H1 (cell line): Measurements from ENCODE around the gene DNAJB11. TPM values are rescaled to one million over a fixed set of nuclear protein-coding genes. Genes with fewer than 3 reads are reported as not detected.

ENCODE experiments used
- CREB1 ChIP-seq: IDR thresholded peaks from 2 replicates; pipeline ENCODE4 v1.6.1; 2012; ENCODE audit warnings: inconsistent platforms
- HDAC2 ChIP-seq, 2 experiments: fragments of 300-600 bp in 1 of 2; sonication (generic) in 1 of 2; IDR thresholded peaks; 2 replicates each; pipeline ENCODE4 v1.6.1; 2011 to 2012; ENCODE audit warnings: low read depth in 2 of 2, low read length in 2 of 2, mild to moderate bottlenecking in 2 of 2, moderate library complexity in 2 of 2, borderline replicate concordance in 1 of 2, inconsistent platforms in 1 of 2
- JUND ChIP-seq: IDR thresholded peaks from 2 replicates; pipeline ENCODE4 v1.6.1; 2011; ENCODE audit warnings: mild to moderate bottlenecking, improper control_type of control experiment, low read length
- NRF1 ChIP-seq: IDR thresholded peaks from 2 replicates; pipeline ENCODE4 v1.6.1; 2011; ENCODE audit warnings: mild to moderate bottlenecking, low read depth, low read length, improper control_type of control experiment
- PHF8 ChIP-seq: fragments of 200-600 bp; sonication (generic); conservative IDR thresholded peaks from 2 replicates; pipeline ENCODE4 v1.7.1; 2012; ENCODE audit warnings: low read depth, mild to moderate bottlenecking, inconsistent platforms, low read length, moderate library complexity
- RNF2 ChIP-seq: fragments of 200-900, 300-1000 bp; sonication (generic); IDR thresholded peaks from 2 replicates; pipeline ENCODE4 v1.7.1; 2016; ENCODE audit warnings: borderline replicate concordance, low read depth, mild to moderate bottlenecking, antibody characterized with exemption, low read length; ENCODE audit not compliant: poor library complexity, severe bottlenecking; ENCODE audit errors: missing control alignments
- SRF ChIP-seq: IDR thresholded peaks from 2 replicates; pipeline ENCODE4 v1.6.1; 2011; ENCODE audit warnings: mild to moderate bottlenecking, low read depth, low read length, moderate library complexity
- TBP ChIP-seq: IDR thresholded peaks from 2 replicates; pipeline ENCODE4 v1.6.1; 2011; ENCODE audit warnings: low read depth, low read length, improper control_type of control experiment
- polyA plus RNA-seq, 7 experiments: library from polyadenylated mRNA; depleted of rRNA in 3 of 7; stranded (reverse) in 5 of 7; unstranded in 2 of 7; fragments of >200 nt in 5 of 7; fragments of 200-250 nt in 2 of 7; gene quantifications; 1 replicate in 5 of 7; 2 replicates in 1 of 7; 4 replicates in 1 of 7; pipeline versions ENCODE4 v1.2.1 to v1.2.3, GENCODE V29; 2011 to 2013; ENCODE audit warnings: missing spikeins in 2 of 7, mixed read lengths in 2 of 7
- total RNA-seq: library from RNA; stranded (reverse); fragmentation: NEBNext Ultra II Directional; extraction: Animal tissue kit (Norgen Biotek cat#: 25700); gene quantifications from 2 replicates; pipeline ENCODE4 v1.2.1, GENCODE V29; 2021
- TF ChIP-seq, protein P1 (sequence below): fragments of 300-600 bp; sonication (generic); IDR thresholded peaks from 2 replicates; pipeline ENCODE4 v1.7.1; 2012; ENCODE audit warnings: low read length, moderate library complexity, mild to moderate bottlenecking, inconsistent platforms; ENCODE audit not compliant: insufficient replicate concordance

Gene DNAJB11
- total and polyA plus RNA-seq, 2 of the 8 experiments (the other 6 are each of a cell fraction or from before 2014, with no cell fraction given), result 14.6 to 63.9 TPM

GRCh38 chr3:186608624-186609215 lies 38.2 kb downstream of the DNAJB11 start (continued):
- TF ChIP-seq, protein P1, sequence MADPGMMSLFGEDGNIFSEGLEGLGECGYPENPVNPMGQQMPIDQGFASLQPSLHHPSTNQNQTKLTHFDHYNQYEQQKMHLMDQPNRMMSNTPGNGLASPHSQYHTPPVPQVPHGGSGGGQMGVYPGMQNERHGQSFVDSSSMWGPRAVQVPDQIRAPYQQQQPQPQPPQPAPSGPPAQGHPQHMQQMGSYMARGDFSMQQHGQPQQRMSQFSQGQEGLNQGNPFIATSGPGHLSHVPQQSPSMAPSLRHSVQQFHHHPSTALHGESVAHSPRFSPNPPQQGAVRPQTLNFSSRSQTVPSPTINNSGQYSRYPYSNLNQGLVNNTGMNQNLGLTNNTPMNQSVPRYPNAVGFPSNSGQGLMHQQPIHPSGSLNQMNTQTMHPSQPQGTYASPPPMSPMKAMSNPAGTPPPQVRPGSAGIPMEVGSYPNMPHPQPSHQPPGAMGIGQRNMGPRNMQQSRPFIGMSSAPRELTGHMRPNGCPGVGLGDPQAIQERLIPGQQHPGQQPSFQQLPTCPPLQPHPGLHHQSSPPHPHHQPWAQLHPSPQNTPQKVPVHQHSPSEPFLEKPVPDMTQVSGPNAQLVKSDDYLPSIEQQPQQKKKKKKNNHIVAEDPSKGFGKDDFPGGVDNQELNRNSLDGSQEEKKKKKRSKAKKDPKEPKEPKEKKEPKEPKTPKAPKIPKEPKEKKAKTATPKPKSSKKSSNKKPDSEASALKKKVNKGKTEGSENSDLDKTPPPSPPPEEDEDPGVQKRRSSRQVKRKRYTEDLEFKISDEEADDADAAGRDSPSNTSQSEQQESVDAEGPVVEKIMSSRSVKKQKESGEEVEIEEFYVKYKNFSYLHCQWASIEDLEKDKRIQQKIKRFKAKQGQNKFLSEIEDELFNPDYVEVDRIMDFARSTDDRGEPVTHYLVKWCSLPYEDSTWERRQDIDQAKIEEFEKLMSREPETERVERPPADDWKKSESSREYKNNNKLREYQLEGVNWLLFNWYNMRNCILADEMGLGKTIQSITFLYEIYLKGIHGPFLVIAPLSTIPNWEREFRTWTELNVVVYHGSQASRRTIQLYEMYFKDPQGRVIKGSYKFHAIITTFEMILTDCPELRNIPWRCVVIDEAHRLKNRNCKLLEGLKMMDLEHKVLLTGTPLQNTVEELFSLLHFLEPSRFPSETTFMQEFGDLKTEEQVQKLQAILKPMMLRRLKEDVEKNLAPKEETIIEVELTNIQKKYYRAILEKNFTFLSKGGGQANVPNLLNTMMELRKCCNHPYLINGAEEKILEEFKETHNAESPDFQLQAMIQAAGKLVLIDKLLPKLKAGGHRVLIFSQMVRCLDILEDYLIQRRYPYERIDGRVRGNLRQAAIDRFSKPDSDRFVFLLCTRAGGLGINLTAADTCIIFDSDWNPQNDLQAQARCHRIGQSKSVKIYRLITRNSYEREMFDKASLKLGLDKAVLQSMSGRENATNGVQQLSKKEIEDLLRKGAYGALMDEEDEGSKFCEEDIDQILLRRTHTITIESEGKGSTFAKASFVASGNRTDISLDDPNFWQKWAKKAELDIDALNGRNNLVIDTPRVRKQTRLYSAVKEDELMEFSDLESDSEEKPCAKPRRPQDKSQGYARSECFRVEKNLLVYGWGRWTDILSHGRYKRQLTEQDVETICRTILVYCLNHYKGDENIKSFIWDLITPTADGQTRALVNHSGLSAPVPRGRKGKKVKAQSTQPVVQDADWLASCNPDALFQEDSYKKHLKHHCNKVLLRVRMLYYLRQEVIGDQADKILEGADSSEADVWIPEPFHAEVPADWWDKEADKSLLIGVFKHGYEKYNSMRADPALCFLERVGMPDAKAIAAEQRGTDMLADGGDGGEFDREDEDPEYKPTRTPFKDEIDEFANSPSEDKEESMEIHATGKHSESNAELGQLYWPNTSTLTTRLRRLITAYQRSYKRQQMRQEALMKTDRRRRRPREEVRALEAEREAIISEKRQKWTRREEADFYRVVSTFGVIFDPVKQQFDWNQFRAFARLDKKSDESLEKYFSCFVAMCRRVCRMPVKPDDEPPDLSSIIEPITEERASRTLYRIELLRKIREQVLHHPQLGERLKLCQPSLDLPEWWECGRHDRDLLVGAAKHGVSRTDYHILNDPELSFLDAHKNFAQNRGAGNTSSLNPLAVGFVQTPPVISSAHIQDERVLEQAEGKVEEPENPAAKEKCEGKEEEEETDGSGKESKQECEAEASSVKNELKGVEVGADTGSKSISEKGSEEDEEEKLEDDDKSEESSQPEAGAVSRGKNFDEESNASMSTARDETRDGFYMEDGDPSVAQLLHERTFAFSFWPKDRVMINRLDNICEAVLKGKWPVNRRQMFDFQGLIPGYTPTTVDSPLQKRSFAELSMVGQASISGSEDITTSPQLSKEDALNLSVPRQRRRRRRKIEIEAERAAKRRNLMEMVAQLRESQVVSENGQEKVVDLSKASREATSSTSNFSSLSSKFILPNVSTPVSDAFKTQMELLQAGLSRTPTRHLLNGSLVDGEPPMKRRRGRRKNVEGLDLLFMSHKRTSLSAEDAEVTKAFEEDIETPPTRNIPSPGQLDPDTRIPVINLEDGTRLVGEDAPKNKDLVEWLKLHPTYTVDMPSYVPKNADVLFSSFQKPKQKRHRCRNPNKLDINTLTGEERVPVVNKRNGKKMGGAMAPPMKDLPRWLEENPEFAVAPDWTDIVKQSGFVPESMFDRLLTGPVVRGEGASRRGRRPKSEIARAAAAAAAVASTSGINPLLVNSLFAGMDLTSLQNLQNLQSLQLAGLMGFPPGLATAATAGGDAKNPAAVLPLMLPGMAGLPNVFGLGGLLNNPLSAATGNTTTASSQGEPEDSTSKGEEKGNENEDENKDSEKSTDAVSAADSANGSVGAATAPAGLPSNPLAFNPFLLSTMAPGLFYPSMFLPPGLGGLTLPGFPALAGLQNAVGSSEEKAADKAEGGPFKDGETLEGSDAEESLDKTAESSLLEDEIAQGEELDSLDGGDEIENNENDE, result no peak
- TF ChIP-seq PHF8 (no peak), JUND (no peak), RNF2 (no peak), TBP (no peak), CREB1 (no peak), HDAC2 (IDR thresholded peaks at IDR 0.05; ENCODE audit: borderline replicate concordance in 1 of 2, low read depth in 2 of 2, low read length in 2 of 2) (no peak), NRF1 (no peak), SRF (no peak)
